ENCODE results near the gene CCDC9B.

CCDC9B gene

GRCh38 chr15:40289140-40289775, 51.5 kb downstream of the CCDC9B start:
- no peak for DNase-seq (ENCODE audit: low spot score)

DNA sequence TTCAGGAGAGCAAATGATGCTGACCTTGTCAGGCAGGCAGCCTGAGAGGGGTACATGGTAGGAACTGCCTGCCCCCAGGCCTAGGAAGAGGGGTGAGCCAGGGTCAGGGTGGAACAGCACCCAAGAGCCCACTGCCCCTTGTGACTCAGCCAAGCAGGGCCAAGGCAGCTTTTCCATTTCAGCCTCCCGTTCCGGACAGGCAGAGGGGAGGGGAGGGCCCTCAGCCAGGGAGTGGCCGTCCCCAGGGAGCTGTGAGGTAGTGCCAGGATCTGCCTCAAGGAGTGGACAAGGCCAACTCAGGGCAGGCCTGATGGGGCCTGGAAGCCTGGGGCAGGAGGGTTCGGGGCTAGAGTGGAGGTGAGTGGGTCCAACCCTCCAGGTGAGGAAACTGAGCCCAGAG, 52.8 kb downstream of the CCDC9B start:
- DNase-seq (ENCODE audit: low spot score) = no peak

DNA sequence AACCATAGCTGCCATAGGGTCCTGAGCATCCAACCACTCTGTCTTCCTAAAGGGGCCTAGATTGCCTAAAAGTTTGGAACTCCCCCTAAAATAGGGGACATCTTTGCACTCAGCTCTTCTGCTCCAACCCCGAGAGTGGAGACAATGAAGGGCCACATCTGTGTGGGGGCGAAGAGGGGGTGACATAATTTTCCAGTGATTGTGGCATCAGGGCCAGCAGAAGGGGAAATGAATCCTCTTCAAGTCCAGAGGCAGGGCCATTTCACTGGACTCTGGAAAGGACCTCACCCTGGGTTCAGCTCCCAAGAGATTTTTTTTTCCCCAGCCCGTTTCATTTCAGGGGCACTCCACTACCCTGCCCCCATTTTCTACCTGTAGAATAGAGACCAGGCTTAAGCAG, 53.2 kb downstream of the CCDC9B start:
- DNase-seq (ENCODE audit: low spot score) = no peak

GRCh38 chr15:40286794-40287193, 53.9 kb downstream of the CCDC9B start:
- DNase-seq (ENCODE audit: low spot score) = no peak

DNA sequence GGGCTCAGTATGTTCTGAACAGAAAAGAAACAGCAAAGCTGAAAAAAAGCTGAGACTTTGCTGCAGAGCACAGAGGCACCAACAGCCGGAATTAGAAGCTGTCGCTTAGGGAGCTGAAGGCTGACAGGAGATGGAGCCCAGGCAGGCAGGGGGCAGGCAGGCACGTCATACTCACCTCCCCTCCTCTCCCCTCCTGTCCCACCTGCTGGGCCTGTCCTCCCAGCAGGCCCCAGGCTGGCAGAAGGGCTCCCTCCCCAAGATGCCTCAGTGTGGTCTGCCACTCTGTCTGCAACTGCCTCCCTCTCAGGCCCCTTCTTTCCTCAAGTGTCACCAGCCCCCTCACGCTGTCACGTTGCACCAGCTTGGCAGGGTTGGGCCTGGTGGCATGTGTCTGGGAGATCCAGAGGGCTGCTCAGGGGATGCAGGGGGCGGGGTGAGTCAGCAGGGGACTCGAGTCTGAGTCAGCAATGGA, 54.6 kb downstream of the CCDC9B start:
- no peak for DNase-seq (ENCODE audit: low spot score)

DNA sequence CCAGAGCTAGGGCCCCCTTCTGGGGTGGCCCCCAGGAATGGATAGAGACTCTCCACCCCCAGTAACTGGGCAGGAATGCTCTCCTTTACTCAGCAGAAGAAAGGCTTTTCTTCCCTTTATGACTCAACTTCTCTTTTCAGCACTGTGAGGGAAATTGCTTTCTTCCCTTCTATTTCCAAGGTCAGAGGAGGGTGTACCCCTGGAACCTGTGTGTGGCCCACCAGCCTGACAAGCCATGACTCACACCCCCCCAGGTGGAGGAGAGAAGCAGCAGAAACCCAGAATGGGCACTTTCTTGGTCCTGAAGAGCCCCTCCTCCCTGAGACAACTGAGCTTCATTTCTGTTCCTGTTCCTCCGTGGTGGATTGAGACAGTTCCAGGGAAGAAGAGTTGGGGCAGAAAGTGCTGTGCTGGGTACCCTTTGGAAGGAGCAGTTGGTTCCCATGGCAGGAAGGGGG, 55.2 kb downstream of the CCDC9B start:
- DNase-seq (ENCODE audit: low spot score) = no peak

- no peak for DNase-seq (ENCODE audit: low spot score)
Measured at GRCh38 chr15:40285151-40285550, 55.6 kb downstream of the CCDC9B start.

DNA sequence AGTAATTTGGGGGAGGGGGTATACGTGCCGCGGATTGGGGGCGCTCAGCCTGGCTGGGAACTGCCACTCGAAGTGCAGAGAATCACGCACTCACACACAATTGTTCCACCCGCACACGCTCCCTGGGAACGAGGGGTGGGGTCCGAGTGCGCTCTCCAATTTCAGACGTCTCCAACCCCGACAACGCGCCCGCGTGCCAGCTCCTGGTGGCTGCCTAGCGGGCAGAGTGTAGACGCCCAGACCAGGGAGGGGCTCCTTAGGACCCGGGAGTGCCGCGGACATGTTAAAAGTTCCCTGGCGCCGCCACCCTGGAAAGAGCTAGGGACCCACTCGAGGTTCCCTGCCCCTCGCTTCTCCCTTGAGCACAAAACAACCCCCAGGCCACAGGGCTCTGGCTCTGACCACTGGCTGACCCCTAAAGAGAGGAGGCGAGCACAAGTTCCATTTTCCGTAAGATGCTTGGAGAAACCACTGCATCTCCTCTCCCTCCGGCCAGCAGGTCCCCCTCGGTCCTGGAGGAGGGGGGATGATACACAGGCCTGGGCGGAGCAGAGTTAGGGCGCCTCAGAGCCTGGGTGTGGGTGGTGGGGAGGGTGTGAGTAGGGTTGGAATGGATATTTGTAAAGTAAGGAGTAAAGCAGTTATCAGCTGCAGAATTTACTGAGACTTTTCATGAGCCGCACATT, 57.0 kb downstream of the CCDC9B start:
- DNase-seq (ENCODE audit: low spot score) = no peak

- peak; percentile 79 for DNase-seq (ENCODE audit: low spot score)
Measured at GRCh38 chr15:40282869-40283614, 57.7 kb downstream of the CCDC9B start, which contains the start of gene ANKRD63. Gene ANKRD63 (minus strand): TSS chr15:40283064. CDS start chr15:40282586, 478 bp downstream.

- DNase-seq (ENCODE audit: low spot score) = peak; percentile 90
Measured at GRCh38 chr15:40282147-40282868, 58.4 kb downstream of the CCDC9B start.

- no peak for DNase-seq (ENCODE audit: low spot score)
Measured at GRCh38 chr15:40281801-40282146, 59.0 kb downstream of the CCDC9B start.
